Adipose tissue (tissue), 3 donors: ENCODE data around the gene MAP3K6. TPM values are rescaled to one million over a fixed set of nuclear protein-coding genes. Genes with fewer than 3 reads are reported as not detected.
"Not testable (repeated sequence)": the region's sequence is repeated elsewhere in the genome, so short reads cannot be mapped to it uniquely, and the experiment has no call there.

Experiments used
- H3K27ac ChIP-seq: one replicate; pipeline ENCODE4 v1.5.1; 2013; ENCODE audit warnings: low read depth, low read length
- WGBS, 3 donors: extraction: QIAGEN DNeasy Blood & Tissue Kit; methylation state at CpG; one replicate each; pipeline ENCODE4 v1.1.7; 2013; 5-methylcytosine and 5-hydroxymethylcytosine counted together
- polyA plus RNA-seq, 3 donors: library from polyadenylated mRNA; stranded (reverse); fragments of 200-250 nt; gene quantifications; one replicate each; pipeline ENCODE4 v1.2.3, GENCODE V29; 2013
- donor health status: healthy with polysubstance abuse.
- donor health status: Bipolar disorder and iron deficiency.
- donor health status: healthy.

MAP3K6 gene
- polyA plus RNA-seq, 3 donors, result 16.5 to 93.0 (median 56.0) TPM

DNA sequence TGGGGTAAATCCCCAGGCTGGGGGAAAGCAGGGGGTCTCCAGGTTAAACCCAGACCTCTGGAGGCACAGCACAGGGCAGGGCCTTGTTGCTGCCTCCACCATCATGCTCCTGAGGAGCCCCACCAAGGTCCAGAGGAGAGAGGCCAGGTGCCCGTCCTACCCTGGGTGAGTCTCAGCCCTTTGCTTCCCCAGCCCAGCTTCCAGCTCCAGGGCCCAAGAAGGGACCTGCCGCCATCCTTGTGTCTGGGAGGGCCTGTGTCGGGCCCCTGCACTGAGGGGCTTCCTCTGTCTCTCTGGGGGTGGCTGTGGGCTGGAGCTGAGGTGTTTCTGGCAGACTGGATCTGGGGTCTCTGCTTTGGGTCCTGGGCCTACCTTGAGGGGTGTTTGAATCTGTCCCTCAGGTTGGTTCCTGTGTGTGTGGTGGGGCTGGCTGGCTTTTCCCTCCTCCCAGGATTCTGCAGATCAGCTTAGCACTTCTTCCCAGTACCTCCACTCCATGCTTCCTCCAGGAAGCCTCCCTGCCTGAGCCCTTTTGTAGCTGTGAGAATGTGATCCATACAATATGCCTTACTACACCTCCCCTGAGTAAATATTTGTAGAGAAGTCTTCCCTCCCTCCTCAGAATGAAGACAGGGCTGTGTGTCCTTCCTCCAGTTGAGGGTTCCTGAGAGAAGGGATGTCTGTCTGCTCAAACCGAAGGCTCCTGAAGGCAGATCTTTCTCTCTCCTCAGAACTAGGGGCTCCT, 31.8 kb upstream of the MAP3K6 start:
- whole genome bisulfite sequencing, 3 donors, result 66 to 83% (median 83%) methylated on average over 4 of the region's 4 CpGs
- no peak overlapping the region for H3K27ac ChIP-seq

DNA sequence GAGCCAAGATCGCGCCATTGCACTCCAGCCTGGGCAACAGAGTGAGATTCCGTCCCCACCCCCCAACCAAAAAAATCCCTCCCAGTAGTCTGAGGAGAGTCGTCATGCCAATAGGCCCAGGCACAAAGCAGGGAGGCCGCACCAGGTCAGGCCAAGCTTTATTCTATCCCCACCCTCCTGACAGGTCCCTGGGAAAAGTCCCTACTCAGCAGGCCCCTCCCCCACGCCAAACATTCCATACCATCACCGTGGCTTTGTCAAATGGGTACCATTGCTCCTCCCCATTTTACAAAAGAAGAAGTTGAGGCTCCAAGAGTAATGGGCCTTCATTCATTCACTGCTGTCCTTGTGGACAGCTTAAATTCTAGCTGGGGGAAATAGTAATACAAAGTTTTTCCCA, 31.0 kb upstream of the MAP3K6 start:
- WGBS, 3 donors, result 68 to 79% (median 79%) methylated on average over 7 of the region's 7 CpGs
- H3K27ac ChIP-seq, result no peak overlapping the region

DNA sequence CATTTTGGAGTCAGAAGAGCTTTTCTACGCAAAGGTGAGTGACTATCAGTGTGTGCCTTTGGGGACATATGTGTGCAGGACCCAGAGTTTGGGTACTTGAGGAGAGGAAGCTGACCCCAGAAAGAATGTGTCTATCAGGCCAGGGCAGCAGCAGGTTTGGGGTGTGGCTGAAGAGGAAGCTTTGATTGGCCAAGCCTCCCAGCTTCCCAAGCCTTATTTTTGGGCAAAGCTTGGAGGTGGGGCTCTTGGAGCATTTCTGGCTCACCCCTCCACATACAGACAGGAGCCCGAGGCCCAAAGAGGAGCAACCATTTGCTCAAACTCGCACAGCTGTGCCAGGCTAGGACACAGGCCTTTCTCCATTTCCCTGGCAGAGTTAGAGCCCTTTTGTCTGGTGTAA, 30.3 kb upstream of the MAP3K6 start:
- 67 to 82% (median 70%) methylated on average over 3 of the region's 3 CpGs for WGBS, 3 donors
- H3K27ac ChIP-seq, result no peak overlapping the region

DNA sequence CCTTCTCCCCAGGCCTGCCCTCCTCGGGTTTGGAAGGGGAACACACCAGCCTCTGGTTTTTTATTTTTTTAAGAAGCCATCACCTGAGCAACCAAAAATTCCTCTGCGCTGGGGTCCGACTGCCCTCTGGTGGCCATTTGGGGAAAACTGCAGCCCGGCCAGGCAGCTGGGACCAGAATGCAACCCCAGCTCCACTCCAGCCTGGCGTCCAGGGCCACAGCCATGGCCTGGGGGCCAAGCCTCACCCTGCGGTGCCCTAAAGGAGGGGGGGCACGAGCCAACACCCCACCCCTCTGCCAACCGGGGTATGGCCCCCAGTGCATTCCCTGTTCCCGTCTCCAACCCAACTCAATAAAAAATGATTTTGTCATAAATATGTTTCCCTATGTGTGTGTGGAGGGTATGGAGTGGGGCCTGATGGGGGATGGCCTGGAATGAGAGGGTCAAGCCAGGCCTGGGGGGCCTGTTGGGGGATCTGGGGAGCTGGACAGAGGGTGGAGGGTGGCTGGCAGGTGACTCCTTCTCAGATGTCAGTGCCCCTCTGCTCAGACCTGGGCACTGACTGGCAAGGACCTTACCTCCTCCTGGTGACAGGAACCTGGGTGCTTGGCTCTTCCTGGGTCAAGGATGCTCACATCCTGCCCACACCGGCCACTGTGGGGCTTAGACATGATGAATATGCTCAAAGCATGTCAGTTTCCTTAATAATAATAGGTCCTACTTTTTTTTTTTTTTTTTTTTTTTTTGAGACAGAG, 28.9 kb upstream of the MAP3K6 start:
- 5 to 7% (median 6%) methylated on average over 9 to 10 of the region's 10 CpGs for WGBS, 3 donors
- no peak overlapping the region for H3K27ac ChIP-seq

DNA sequence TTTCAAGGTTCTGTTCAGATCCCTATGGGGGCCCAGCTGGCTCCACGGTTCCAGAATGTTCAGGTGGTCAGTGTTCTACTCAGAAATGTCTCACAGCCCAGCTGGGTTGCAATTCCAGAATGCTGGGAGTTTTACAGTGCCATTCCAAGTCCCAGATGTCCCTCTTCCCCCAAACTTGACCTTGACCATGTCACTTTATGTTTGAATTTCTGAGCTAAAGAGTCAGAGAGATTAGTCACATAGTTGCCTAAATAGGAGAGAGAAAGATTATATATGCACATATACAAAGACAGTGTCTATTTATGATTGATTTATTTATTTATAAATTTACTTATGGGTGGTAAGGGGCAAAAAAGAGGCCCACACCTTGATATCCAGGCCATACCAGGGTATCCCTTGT, 28.2 kb upstream of the MAP3K6 start:
- 61 to 75% (median 64%) methylated on average over 1 of the region's 1 CpG for WGBS, 3 donors
- H3K27ac ChIP-seq, result no peak overlapping the region

DNA sequence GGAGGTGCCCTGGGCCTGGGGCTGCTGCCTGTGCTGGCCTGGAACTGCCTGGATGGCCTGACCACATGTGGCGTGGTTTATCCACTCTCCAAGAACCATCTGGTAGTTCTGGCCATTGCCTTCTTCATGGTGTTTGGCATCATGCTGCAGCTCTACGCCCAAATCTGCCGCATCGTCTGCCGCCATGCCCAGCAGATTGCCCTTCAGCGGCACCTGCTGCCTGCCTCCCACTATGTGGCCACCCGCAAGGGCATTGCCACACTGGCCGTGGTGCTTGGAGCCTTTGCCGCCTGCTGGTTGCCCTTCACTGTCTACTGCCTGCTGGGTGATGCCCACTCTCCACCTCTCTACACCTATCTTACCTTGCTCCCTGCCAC, 27.5 kb upstream of the MAP3K6 start:
- 94 to 97% (median 95%) methylated on average over 9 of the region's 9 CpGs for WGBS, 3 donors
- H3K27ac ChIP-seq, result no peak overlapping the region

DNA sequence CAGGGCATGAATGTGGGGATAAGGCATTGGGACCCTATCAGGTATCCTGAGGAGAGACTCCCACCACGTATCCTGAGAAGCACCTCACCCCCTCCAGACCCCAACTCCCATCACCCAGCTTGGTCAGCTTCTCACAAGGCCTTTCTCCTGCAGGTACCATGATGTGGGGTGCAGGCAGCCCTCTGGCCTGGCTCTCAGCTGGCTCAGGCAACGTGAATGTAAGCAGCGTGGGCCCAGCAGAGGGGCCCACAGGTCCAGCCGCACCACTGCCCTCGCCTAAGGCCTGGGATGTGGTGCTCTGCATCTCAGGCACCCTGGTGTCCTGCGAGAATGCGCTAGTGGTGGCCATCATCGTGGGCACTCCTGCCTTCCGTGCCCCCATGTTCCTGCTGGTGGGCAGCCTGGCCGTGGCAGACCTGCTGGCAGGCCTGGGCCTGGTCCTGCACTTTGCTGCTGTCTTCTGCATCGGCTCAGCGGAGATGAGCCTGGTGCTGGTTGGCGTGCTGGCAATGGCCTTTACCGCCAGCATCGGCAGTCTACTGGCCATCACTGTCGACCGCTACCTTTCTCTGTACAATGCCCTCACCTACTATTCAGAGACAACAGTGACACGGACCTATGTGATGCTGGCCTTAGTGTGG, 27.0 kb upstream of the MAP3K6 start:
- WGBS, 3 donors, result 92 to 96% (median 95%) methylated on average over 16 to 18 of the region's 18 CpGs
- H3K27ac ChIP-seq, result no peak overlapping the region

DNA sequence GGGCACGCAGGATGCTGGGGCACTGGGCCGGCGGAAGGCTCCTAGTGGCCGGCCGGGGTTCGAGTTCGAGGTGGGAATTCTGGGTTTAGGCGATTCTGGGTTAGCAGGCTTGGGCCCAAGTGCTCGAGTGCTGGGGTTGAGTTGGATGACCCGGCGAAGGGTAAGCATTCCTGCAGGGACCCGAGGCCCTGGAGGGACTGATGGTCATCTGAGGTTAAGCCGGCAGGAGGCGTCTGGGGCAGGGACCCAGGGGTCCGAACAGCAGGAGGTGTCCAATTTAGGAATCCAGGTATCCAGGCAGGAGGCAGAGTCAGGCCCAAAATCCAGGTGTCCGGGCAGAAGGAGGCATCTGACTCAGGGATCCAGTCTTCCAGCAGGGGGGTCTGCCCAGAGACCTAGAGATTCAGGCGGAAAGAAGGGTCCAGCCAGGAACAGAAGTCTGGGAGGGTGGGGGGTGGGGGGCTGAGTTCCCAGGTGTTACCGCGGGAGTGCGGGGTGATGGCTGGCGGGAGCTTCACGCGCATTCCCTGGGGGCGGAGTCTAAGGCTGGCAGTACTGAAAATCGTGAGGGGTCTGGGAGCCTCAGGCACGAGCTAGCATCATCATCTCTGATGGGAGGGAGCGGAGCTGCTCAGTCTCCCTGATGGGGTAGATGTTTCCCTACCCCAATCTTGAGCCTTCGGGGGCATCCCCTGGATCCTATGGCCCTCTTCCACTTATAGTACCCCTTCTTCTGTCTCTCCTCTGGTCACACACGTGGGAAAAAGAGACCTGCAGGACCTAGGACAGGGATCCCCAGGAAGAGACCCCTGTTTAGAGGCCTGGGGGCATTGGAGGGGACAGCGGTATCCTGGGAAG, 26.2 kb upstream of the MAP3K6 start:
- WGBS, 3 donors, result 38 to 43% (median 41%) methylated on average over 27 to 30 of the region's 30 CpGs
- H3K27ac ChIP-seq, result no peak overlapping the region

DNA sequence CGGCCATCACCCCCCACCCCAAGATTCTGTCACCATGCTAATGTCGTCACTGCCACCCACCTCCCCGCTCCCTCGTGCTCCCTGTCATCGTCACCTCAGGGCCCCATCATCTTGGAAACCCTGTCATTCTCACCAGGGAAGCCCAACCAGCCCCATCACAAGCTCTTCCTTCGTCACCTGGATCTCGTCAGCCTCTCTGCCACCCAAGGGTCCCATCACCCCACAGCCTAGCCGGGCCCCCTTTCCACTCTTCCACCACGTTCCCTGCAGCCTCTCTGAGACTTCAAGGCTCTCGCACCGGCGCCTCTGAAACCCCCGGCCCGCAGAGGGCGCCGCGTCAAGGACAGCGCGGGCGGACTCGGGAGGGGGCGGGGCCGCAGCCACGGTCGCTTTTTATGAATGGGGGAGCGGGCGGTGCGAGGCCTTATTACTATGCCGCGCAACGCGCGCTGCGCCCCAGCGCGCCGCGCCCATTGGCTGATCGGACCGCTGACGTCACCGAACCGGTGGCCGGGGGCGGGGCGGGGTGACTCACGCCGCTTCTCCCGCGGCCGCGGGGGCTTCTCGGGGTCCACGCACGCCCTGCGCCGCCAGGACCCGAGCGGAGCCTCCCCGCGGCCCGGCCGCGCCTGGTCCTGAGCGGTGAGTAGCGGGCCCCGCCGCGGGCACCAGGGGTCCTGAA, 25.5 kb upstream of the MAP3K6 start, which contains the start of gene GPR3:
Gene GPR3, plus strand, starts transcription at position 527 of the 682 bp plus-strand sequence. CDS start 1,177 bp downstream, outside the sequence.
- H3K27ac ChIP-seq, result no peak within 1 kb of the TSS

DNA sequence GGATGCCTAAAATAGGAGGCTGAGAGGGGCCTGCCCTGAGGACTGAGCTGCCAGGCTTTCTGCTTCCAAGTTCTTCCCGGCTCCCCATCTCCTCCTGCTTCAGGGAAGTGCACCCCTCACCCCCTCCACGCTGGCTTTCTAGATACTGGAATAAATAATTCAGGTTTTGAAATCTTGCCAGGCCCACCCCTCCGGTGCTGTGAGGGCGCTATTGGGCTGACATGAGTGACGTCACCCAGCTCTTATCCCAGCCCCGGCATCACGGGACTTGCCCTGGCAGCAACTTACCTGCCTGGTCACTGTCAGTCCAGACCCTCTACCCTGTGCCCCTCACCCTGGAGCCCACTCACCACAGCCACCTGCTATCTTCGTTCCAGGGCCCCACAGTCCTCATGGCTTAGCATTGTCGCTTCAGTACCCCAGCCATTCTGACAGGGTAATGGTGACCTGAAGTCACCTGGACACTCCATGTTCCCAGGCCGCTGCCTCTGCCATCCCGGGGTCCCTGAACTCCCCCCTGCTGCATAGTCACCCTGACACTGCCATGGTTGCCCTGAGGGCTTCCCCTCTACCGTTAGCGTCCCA, 24.8 kb upstream of the MAP3K6 start:
- WGBS, 3 donors, result 3 to 10% (median 7%) methylated on average over 13 of the region's 13 CpGs
- H3K27ac ChIP-seq, result no peak overlapping the region

More for the DNA sequence above, 25.5 kb upstream of the MAP3K6 start, which contains the start of gene GPR3:
- 2% methylated on average over 59 to 69 of the region's 69 CpGs for WGBS, 3 donors

DNA sequence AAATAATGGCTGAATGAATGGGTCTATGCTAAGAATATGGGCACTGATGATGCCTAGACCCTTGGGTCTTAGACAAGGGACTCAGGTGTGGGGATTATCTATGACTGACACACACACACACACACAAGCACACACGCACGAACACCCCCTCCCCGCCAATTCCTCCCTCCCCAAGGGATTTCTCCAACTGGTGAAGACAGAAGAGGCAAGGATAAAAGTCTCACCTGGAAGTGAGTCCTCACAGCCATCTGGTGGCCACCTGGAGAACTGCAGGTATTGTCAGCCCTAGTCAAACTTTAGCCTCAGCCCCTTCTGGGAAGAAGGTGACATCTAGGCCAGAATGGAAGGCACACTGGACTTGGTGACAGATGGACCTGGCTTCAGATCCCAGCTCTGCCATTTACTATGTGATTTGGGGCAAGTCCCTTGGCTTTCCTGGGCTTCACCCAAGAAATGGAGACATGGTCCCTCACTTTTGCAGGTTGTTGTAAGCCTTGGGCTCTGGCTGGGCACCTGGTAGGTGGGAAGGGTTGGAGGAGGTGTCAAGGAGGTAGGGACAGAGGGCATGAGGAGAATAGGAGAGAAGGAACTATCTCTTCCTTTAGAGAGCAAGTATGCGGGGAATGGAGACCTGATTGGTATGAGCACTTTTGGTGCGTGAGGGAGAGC, 21.7 kb upstream of the MAP3K6 start:
- H3K27ac ChIP-seq, result no peak overlapping the region
- WGBS, 3 donors, result 35 to 41% (median 41%) methylated on average over 5 of the region's 5 CpGs

DNA sequence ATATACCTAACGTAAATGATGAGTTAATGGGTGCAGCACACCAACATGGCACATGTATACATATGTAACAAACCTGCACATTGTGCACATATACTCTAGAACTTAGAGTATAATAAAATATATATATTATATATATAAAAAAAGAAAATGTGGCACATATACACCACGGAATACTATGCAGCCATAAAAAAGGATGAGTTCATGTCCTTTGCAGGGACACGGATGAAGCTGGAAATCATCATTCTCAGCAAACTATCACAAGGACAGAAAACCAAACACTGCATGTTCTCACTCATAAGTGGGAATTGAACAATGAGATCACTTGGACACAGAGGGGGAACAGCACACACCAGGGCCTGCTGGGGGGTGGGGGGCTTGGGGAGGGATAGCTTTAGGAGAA, 18.0 kb upstream of the MAP3K6 start:
- WGBS, 3 donors, result 88 to 95% (median 90%) methylated on average over 3 of the region's 3 CpGs
- not testable (repeated sequence) for H3K27ac ChIP-seq

DNA sequence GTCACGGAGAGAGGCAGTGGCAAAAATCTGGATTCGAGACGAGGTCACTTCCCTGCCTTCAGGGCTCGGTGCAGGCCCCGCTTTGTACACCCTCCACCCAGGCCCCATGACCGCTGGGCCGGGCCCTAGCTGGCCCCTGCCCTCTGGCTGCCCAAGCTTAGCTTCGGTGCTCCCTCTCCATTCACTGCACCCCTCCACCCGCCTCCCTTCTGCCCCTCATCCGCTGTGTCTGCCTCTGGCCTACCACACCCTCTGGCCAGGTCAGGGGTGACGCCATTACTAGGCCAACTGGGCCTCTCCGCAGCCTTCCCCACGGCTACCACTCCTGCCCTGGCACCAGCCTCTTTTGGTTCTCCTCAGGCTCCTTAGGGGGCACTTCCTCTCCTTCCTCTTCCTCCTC, 16.9 kb upstream of the MAP3K6 start:
- WGBS, 3 donors, result 84 to 91% (median 87%) methylated on average over 12 to 13 of the region's 13 CpGs
- H3K27ac ChIP-seq, result no peak overlapping the region

DNA sequence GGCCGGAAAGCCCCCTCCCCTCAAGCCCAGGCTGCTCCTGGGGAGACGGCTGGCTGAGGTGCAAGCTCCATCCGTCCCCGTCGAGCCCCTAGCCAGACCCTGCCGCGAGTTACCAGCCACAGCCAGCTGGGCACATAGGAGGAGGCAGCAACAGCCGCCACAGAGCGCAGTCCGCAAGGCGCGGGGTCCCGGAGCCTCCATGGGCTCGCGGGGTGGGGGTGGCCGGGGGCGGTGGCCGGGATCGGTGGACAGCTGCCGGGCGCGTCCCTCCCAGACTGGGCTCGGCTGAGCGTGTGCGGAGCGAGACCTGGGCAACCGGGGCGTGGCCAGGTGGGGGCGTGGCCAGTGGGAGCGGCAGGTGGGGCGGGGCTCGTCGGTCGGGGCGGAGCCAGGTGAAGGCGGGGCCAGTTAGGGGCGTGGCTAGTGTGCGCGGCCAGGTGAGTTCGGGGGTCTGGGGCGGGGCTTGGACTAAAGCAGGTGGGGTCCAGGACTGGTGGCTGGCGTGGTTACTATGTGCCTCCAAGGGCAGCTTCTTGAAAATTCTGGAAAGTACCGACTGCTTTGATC, 16.4 kb upstream of the MAP3K6 start, which contains the start of gene CD164L2:
Gene CD164L2, minus strand, starts transcription at position 295 of the 567 bp plus-strand sequence. Its CDS starts 94 bp downstream, at position 201.
- H3K27ac ChIP-seq, result no peak within 1 kb of the TSS
- WGBS, 3 donors, result 15 to 28% (median 20%) methylated on average over 30 to 43 of the region's 43 CpGs

DNA sequence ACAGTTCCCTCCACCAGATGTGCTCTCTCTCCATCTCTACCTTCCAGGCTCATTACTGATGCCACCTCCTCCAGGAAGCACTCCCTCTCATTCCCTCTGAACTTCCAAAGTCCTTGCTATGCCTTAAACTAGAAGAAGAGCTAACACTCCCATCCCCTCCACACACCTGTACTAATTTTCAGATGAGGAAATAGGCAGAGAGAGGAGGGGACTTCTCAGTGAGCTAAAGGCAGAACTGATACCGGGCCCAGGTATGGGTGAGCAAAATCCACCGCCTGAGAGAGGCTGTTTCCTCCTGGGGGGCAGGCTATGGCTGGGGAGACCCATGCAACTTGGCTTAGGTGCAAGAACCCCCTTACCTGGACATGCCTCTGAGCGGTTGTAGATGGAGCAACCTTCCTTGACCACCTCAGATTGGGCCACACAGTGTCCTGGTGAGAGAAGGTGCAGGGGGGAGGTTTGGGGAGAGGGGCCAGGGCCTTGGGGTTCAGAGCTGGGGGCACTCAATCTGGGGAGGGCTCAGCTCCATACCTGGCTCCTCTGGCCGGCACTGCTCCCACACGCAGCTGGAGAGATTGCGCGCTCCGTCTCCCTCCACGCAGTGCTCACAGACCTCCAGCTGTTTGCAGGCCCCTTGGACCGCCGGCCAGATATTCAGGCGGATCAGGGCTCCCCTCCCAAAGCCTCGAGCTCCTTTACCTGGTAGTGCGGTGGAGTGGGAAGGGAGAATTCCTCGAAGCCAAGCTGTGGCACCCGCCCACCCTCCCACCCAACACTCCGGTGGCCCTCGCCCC, 15.4 kb upstream of the MAP3K6 start:
- H3K27ac ChIP-seq, result no peak overlapping the region
- WGBS, 3 donors, result 79 to 82% (median 80%) methylated on average over 16 to 18 of the region's 18 CpGs
